ENCODE results near the gene TRAF5.
A peak's percentile ranks its signal among the peaks of the same experiment; 100 is the strongest.

Gene TRAF5

DNA sequence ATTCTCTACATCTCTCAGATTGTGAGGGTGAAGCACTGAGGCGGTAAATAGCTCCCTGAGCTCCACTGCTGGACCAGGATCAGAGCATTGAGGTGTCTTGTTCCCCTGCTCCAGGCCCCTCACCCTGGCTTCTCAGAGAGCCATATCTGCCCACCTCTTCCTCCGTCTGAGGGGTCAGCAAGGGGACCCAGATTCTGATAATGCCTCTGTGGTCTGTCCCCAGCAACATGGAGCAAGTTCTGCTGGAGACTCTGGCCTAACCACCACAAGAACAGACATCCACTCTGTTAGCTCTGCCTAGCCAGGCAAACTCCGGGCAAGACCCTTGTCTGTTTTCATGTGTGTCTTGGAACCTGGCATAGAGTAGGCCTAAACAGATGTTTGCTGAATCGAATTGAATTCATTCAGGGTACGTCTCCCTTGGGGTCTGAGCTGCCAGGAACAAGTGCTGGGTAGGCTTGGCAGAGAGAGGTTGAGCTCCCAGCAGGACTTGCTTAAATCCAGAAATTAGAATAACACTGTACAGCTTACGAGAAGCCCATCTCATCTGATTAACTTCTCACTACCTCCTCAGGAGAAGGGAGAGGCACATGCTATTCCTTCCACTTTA is 2.3 kb downstream of the TRAF5 start:
- no peak for DNase-seq

DNA sequence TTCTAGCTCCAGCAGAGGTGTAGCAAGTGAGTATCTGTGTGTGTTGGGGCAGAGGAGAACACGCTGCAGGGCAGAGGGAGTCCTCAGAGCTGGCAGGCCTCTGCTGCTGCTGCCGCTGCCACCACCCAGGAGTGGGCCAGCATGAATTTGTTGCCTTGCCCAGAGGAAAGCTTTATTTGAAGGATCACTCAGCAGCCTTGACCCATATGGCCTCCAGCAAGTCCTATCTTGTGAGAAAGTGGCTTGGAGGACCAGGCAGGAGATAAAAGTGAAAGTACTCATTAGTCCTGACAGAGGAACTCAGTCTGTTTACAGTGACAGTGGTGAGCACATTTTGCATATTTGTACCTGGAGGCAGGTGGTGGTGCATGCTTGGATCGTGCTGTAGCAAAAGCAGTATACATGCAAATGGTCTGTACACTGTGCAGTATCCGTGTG is 3.1 kb downstream of the TRAF5 start:
- peak; percentile 71 for DNase-seq

DNA sequence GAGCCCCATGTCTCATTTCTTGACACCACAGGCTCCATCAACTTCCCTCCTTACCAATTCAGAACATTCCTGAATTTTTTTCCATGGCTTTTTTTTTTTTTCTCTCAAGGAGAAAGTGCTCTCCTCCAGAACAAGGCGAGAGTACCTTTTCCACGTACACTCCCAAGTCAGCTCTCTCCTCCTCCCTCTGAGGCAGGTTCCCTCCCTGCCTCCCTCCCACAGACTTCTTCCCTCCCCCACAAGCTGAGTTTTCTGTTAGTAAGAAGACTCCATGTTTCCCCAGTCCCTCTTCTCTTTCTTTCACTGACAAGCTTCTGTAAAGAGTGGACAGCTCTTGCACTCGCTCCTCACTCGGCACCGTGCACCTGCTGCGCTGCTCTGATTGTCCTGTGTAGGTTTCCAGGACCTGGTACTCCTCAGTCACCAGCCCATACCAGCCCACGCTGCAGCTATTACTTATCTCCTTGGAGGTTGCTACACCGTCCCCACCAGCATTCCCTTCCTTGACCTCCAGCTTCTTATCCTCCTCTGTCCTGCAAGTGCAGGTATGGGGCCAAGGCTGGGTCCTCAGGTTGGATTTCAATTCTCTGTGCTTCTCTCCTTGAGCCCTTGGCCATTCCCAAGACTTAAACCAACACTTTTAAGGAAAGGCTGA is 3.8 kb downstream of the TRAF5 start:
- DNase-seq = no peak

DNA sequence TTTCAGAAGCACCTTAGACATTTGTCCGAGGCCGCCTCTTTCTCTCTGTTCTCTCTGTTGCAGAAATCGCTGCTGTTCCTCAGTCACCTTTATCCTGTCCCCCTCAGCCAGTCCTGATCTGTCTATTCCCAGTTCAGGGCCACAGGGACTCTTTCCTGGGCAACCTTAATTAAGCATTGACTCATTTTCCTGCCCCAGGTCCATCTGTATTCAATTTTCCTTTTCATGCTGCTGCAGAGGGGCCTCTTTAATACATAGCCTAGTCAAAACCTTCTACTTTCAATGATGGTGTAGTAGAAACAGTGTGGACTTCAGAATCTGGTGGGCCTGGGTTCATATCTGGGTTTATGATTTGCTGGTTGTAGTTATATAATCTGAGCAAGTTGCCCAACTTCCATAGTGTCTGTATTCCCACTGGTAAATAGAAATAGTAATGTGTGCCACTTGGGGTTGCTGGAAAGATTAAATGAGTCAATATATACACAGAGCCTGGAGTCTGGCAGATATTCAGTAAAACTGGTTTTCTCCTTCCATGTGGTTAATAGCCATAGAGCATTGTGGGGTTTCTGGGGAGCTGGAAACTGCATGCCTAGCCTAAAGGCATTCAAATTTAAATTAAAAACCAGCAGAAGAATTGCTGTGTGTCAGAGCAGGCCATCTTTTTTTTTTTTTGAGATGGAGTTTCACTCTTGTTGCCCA is 4.5 kb downstream of the TRAF5 start:
- no peak for DNase-seq

DNA sequence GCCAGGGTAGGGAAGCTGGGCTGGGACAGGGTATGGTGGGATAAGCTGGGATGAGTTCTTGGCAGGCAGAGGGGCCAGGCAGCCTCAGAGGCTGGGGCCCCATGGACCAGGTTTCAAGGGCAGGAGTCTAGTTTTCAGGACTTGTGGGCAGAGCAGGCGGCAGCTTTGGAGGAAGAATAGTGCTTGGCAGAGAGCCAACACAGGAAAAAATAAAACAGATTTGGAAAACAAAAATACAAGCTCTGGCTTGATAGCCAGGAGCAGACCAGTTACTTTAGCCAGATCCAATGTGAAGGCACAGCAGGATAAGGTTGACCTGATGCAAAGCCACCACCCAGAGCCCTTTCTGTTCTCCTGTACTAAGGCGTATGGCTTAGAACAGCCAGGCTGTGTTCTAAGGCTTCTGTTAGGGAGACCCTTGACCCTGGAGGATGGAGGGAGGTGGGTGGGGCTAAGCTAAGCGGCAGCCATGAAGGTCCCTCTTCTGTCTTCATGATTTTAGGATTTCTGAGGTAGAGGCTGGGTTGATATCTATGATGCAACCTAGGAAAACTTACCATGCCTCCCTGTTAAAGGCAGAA is 5.5 kb downstream of the TRAF5 start:
- DNase-seq = peak; percentile 20

DNA sequence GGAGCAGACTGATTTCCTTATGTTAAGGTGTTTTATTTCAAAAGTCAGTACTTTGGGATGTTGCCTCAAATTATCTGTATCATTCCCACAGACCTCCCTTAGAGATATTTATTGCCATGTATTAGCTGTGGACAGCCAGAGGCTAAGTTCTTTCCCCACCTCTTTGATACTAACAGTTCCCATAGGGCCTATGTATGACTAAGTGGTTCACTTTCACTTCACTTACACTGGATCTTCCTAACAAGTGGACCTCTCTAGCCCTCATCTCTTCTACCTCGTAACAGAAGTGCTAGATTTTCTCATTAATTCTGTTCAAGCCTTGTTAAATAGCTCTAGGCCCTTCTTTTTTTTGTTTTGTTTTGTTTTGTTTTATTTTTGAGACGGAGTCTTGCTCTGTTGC is 6.2 kb downstream of the TRAF5 start:
- DNase-seq = no peak

DNA sequence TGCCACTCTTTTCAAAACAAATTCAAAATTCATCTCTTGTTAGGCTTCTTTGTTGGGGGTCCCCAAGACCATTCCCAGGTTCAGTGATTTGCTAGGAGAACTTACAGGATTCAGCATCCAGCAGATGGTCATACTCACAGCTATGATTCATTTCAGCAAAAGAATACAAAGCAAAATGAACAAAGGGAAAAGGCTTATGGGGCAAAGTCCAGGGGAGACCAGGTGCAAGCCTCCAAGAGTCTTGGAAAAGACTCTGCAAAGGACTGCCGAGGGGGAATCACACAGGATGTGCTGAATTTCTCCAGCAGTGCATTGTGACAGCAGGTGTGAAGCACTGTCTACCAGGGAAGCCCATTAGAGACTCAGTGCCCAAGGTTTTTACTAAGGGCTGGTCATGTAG is 7.3 kb downstream of the TRAF5 start:
- no peak for DNase-seq

DNA sequence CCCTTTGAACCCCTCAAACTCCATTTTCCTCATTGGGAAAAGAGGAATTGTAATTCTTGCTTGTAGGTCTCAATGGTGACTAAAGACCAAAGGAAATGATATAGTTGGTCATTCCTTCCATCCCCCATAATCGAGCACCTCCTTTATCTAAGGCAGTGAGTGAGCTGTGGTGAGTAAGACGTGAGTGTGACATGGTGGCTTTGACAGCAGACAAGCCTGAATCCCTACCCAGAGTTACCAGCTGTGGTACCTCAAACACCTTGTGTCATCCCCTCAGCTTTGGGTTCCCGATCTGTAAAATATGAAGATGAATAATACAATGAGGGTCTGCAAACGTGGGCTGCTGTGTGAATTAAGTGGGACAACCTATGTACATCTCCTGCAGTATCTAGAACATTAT is 8.4 kb downstream of the TRAF5 start:
- DNase-seq = no peak

DNA sequence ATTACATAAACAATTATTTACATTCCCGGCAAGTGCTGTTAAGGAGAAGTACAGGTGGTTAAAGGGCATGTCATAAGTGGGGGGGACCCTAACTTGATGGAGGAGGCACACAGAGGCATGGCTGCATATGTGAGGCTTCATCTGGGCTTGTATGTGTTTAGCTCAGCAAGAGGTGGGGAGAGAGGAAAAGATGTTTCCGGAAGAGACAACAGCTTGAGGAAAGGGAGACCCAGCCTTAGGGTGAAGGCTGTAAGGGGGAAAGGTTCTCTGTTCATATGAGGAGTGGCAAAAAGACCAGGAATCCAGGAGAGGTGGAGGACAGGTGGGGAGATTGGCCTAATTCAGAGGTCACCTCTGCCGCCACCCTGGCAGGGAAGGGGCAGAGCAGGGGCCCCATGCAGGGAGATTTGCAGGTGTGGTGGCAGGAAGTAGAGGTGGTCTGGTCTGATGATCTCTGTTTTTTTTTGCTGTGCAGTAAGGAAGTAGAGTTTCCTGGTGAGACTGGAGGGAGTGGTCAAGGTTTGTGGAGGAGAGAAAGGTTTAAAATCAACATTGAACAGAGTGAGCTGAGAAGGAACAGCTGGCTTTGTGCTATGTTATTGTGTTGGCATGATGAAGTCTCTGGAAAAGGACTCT is 9.0 kb downstream of the TRAF5 start:
- DNase-seq = no peak

DNA sequence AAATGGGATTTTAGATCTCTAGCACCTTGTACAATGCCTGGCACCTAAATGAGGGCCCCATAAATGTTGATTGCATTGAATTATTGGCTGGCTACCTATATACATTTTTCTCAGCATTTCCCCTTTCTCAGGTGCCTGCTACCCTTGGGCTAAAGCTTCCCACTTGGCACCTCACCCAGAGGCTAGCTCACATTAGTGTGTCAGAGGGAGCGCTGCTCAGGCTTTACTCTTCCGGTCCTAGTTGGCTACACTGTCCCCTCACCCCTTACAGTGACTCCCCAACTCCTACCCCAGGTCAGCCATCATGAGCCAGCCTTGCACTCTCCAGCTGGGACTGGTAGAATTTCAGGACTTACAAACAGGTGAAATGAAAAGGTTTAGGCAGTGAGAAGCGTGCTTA is 9.5 kb downstream of the TRAF5 start:
- DNase-seq = no peak

DNA sequence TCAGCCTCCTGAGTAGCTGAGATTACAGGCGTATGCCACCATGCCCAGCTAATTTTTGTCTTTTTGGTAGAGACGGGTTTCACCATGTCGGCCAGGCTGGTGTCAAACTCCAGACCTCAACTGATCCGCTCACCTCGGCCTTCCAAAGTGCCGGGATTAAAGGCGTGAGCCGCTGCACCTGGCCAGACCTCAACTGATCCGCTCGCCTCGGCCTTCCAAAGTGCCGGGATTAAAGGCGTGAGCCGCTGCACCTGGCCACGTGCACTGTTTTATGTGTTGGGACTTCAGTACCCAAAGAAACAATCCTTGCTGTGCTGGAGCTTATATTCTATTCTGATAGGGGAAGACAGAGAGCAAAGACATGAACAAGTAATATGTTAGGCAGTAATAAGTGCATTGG is 10.1 kb downstream of the TRAF5 start:
- no peak for DNase-seq

DNA sequence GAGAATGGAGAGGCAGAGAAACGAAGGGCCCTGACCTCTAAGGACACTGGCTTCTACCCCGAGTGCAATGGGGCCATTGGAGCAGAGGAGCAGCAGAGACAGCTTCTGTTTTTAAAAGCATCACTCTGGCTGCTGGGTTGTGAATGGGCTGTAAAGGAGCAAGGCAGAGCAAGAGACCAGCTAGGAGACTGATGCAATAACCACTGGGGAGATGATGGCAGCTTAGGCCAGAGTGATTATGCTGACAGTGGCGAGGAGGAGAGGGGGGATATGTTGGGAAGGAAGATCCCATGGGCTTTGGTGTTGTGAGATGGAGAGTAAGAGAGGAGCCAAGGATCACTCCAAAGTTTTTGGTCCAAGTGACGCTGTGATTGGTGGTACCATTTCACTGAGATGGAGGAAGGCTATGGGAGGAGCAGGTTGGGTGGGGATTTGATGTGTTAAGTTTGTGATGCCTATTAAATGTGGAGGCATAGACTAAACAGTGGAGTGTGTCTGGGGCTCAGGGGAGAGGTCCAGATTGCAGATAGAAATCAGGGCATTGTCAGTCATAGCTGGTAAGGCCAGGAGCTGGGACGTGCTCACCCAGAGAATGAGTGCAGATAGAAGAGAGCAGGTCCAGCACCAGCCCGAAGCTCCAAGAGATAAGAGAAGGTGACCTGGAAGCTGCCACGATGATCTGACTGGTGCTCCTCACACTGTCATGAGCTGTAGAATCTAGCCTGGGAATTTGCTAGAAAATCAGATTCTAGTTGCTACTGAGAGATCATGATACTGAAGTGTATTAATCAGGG is 11.0 kb downstream of the TRAF5 start:
- DNase-seq = no peak

DNA sequence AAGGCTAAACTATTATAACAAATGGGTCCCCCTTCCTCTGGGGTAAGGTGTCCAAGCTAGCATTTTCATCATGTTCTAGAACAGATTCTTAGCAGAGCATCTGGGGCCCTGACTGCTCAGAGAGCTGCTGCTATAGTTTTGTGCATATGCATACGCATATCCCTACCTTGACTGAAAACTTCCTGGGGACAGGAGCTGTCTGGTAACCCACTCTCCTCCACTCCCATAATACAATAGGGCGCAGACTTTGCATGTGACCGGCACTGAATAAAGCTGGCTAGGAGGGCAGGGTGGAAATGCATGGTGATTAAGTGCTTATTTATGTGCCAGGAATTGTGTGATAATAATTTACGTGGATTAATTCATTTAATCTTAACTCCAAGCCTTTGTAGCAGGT is 11.6 kb downstream of the TRAF5 start:
- DNase-seq = no peak

DNA sequence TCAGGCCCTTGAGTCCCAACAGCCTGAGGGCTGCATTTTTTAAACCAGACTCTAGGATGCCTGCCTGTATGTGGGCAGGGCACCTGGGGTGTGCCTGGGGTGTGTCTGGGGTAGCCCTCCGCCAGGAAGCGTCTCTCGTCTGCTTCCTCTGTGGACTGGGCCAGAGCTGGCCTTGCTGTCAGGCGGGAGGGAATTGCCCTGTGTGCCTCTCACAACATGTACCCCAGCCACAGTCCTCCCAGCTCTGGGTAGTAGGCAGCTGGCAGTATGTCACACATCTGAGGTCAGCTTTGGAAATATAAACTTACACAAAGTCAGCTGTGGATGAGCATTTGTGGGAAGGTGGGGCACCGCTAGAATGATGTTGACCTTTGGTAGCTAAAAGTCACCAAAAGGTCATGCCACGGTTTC is 13.0 kb downstream of the TRAF5 start:
- DNase-seq = no peak

DNA sequence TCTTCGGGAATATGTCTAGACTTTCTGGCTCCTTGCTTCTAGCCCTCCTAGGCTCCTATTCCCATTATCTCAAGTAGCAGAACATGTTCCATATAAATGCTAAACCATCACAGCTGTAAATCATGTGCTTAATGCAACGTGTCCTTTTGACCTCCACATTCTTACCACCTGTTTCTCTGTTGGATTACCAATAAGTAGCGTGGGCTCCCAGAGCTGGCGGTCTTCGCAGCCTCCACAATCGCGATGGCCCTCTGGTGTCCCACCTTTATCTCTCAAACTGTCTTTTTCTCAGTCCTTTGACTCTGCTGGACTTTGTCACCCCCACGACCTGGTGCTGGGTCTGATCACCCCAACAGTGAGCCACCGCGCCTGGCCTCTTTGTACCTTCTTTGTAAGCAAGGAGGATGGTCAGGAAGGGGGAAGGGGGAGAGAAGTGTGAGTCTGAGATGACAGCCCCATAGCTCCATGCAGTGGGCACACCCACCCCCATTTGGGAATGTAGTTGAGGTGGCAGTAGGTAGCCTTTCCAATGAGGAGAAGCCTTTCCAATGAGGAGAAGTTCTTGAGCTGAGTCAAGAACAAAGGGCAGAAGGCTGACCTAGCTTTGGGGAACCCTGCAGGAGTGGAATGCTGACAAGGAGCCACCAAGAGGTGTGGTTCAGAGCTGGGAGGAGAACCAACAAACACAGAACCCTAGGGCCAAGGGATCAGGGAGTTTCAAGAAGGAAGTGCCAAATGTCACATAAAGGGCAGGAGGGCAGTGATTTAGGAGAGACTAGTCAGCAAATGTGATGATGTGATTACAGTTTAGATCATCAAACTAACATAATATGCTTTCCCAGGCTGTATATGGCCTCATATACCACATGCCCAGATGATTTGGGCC is 14.2 kb downstream of the TRAF5 start:
- no peak for DNase-seq

DNA sequence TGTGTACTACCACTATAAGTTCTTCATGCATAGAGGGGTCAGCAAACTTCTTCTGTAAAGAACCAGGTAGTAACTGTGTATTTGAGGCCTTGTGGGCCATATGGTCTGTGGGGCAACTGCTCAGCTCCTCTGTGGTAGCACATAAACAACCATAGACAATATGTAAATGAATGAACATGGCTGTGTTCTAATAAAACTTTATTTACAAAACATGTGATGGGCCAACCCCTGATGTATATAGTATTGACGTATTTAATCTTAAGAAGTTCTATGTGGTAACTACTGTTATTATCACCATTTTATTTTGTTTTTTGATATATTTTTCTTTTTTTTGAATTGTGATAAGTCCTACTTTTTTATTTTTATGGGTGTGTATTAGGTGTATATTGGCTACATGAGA is 15.4 kb downstream of the TRAF5 start:
- DNase-seq = no peak

DNA sequence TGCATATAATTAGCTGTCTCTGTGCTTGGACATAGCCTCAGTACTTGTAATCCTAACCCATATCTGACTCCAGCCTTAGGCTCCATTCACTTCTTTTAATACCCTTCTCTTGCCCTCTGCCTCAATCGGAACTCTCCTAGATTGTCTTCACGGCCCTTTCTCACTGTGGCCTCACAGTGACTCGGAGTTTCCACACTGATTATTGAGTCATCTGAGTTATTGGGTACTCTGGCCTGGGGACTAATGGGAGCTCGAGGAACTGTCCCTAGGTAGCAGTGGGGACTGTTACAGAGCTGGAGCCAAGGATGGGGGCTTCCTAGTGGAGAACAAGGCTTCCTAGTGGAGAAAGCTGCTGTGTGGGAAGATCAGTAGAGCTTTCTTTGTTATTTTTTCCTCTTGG is 17.0 kb downstream of the TRAF5 start:
- no peak for DNase-seq

DNA sequence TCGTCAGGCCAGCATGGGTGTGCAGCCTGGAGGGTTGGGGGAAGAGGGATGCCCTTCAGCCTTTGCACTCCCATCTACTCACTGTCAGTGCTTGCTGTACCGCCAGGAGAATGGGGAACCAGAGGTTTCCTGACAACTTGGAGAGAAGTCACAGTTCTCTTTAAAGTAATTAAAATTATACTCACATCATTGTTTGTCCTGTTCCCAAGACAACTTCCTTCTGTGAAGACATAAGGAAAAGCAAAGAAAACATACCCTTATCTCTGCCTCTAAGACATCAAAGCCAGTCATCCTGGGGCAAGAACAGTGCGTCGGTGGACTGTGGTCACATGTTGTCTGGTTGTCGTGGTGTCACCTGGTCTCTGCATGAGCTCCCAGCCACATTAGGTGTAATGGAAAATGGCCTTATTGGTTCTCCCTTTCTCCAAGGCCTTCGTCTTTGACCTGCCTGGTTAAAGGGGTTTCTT is 17.6 kb downstream of the TRAF5 start:
- no peak for DNase-seq

DNA sequence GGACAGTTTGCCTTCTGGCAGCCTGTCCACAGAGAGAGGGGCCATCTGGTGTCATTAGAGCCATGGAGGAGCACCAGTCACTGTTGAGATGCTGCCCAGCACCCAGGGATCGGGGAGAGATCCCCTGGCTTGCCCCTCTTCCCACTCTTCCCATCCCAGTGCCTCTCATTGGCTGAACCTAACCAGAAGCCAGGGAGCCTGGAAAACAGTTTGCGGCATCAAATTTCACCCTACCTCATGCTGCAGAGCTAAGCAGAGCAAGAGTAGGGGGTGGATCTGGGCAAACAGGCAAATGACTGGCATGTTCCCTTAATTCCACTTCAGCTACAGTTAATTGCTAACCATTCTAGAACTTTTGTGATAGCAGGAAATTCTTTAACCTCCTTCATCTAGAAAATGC is 19.1 kb downstream of the TRAF5 start:
- peak; percentile 78 for DNase-seq

DNA sequence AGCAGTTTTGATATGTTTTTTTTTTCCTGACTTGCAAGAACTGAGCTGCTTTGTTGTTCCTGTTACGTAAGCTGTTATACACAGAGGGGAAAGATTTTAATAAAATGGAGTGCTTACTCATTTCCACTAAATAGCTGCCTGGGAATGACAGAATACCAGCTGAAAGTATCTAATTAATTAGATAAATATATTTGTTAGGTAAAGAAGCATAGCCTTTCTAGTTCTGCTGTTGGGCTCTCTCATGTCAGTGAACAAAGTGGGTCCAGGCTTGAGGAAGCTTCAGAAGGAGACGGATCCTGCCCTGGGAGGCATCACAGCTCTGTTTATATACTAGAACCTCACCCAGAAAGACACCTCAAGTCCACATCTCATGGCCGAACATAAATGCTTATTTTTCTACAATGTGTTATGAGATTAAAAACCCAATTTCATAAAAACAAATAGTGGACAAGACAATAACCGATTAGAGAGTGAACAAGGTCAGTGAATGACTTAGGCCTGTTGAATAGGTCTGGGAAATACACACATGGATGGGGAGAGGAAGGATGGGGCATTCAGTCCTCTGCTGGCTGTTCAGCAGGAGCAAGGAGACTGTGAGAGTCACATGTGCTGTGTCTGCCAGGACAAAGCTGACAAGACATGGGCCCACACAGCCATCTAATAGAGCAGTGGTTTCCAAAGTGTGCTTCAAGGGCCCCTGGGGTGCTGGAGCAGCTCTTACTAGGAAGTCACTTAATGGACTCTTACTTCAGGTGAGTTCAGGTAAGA is 20.6 kb downstream of the TRAF5 start:
- no peak for DNase-seq

DNA sequence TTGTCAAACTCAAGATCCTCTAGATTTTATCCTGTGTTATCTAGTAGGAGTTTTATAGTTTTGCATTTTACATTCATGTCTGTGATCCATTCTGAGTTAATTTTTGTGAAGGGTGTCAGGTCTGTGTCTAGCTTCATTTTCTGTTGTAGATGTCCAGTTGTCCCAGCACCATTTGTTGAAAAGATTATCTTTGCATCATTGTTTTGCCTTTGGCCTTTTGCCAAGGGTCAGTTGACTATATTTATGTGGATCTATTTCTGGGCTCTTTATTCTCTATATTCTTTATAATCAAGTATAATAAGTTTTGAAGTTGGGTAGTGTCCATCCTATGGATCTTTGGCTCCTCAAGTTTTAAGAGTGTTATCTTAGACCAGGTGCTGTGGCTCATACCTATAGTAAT is 21.9 kb downstream of the TRAF5 start:
- DNase-seq = no peak

All from islet precursor cell (in vitro differentiated cells).